HFFc6 (cell line): ENCODE data around the gene FBXO41. TPM values are rescaled to one million over a fixed set of nuclear protein-coding genes. Genes with fewer than 3 reads are reported as not detected.

Source experiments
- DNase-seq: peaks from one replicate; pipeline ENCODE4 v3.0.0-alpha.2; 2018
- H3K27ac Mint-ChIP-seq: 2 replicates; pipeline ENCODE4 v1.8.0; 2020; ENCODE audit warnings: mild to moderate bottlenecking, mixed read lengths
- H3K27me3 Mint-ChIP-seq: 2 replicates; pipeline ENCODE4 v1.8.0; 2021; ENCODE audit warnings: mild to moderate bottlenecking, moderate library complexity, mixed read lengths; ENCODE audit not compliant: insufficient read depth
- H3K36me3 Mint-ChIP-seq: 2 replicates; pipeline ENCODE4 v1.8.0; 2021; ENCODE audit warnings: low read depth, mixed read lengths
- H3K4me1 Mint-ChIP-seq: 2 replicates; pipeline ENCODE4 v1.8.0; 2020; ENCODE audit warnings: low read depth, mixed read lengths
- H3K4me3 Mint-ChIP-seq: 2 replicates; pipeline ENCODE4 v1.8.0; 2020; ENCODE audit warnings: mild to moderate bottlenecking, moderate library complexity, mixed read lengths
- H3K9me3 Mint-ChIP-seq: 2 replicates; pipeline ENCODE4 v1.8.0; 2020; ENCODE audit warnings: mild to moderate bottlenecking, mixed read lengths
- total RNA-seq, 6 experiments: library from RNA; stranded (reverse); fragmentation: NEBNext Ultra II Directional; extraction: Animal tissue kit (Norgen Biotek cat#: 25700); gene quantifications; 2 replicates in 1 of 6; 3 replicates in 5 of 6; pipeline ENCODE4 v1.2.3, GENCODE V29; 2021
- TF ChIP-seq, protein P1 (sequence below): fragments of 200-600 bp; sonication (generic); IDR thresholded peaks from 2 replicates; pipeline ENCODE4 v1.5.0; 2021; ENCODE audit warnings: antibody characterized with exemption, mild to moderate bottlenecking

The FBXO41 gene
- total RNA-seq, 6 experiments from 2014 or later, result 0.80 to 1.7 (median 1.4) TPM

DNA sequence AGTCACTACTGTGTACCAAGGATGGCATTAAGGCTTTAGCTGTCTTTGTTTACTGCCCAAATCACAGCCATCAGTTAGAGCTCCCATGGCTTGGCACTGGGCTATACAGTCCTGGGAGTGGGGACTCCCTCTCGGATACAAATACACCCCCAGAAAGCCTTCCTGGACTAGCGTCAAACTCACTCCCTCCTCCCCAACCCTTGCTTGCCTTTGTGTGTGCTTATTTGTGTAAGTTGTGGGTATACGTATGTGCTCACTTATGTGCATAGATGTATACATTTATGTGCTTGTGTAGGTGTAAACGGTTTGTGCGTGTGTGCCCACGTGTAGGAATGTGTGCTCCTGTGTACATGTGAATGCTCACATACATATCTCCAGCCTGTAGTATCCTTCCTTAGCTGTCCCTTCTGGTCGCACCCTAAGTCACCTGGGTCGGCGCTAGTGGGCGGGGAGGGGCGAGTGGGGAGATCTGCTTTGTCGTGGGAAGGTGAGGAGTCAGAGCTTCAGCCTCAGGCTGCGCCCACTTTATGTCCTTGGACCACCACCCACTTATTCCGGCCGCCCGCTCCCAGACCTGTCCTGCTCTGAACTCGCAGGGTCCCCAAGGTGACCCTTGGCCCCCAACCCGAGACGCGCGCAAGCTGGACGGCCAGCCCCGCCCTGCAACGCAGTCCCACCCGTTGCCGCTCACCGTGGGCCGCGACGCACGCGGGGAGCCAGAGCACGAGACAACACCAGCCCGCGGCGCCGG is 51.7 kb downstream of the FBXO41 start:
- Mint-ChIP-seq H3K4me3 (peak overlapping the region; percentile 100), H3K36me3 (peaks cover 14% of the 10 kb centered on the region), H3K27ac (peak overlapping the region; percentile 96), H3K4me1 (peaks cover 29% of the 10 kb centered on the region), H3K9me3 (no peaks in the 10 kb centered on the region), H3K27me3 (peaks cover 3% of the 10 kb centered on the region; the same call in 1 of the 2 replicates)
- DNase-seq, result no peak
- TF ChIP-seq, protein P1, sequence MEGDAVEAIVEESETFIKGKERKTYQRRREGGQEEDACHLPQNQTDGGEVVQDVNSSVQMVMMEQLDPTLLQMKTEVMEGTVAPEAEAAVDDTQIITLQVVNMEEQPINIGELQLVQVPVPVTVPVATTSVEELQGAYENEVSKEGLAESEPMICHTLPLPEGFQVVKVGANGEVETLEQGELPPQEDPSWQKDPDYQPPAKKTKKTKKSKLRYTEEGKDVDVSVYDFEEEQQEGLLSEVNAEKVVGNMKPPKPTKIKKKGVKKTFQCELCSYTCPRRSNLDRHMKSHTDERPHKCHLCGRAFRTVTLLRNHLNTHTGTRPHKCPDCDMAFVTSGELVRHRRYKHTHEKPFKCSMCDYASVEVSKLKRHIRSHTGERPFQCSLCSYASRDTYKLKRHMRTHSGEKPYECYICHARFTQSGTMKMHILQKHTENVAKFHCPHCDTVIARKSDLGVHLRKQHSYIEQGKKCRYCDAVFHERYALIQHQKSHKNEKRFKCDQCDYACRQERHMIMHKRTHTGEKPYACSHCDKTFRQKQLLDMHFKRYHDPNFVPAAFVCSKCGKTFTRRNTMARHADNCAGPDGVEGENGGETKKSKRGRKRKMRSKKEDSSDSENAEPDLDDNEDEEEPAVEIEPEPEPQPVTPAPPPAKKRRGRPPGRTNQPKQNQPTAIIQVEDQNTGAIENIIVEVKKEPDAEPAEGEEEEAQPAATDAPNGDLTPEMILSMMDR, result no peak

DNA sequence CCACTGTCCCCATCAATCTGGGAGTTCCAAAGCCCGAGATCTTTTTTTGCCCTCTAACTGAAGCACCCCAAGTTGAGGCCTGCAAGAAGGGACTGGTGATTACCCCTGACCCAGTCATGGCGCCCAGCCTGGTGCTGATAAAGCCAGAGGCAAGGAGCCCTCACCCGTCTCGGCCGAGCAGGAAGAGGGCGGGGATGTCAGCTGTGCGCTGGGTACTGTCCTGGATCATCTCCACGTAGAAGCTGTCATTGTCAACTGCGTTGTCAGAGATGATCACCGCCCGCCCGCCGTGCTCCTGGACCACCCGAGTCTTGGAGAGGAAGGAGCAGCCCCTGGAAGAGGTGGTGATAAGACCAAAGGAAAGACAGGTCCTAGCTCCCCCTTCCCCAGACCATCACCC is 55.6 kb downstream of the FBXO41 start:
- H3K4me1 Mint-ChIP-seq, result peaks cover 6% of the 10 kb centered on the region
- H3K36me3 Mint-ChIP-seq, result no peaks in the 10 kb centered on the region
- DNase-seq, result no peak
- H3K27ac Mint-ChIP-seq, result no peak overlapping the region
- no peak overlapping the region for H3K4me3 Mint-ChIP-seq
- TF ChIP-seq, protein P1, result no peak
- H3K9me3 Mint-ChIP-seq, result no peaks in the 10 kb centered on the region
- peaks cover 3% of the 10 kb centered on the region; the same call in 1 of the 2 replicates for H3K27me3 Mint-ChIP-seq

GRCh38 chr2:73227086-73227485 is 57.2 kb downstream of the FBXO41 start:
- no peaks in the 10 kb centered on the region for H3K9me3 Mint-ChIP-seq
- no peak overlapping the region for H3K4me3 Mint-ChIP-seq
- H3K4me1 Mint-ChIP-seq, result no peaks in the 10 kb centered on the region

GRCh38 chr2:73225513-73226360 is 58.5 kb downstream of the FBXO41 start:
- TF ChIP-seq, protein P1, result no peak

More at GRCh38 chr2:73227086-73227485, 57.2 kb downstream of the FBXO41 start:
- Mint-ChIP-seq H3K36me3 (peaks cover 3% of the 10 kb centered on the region; the same call in 1 of the 2 replicates), H3K27ac (no peak overlapping the region), H3K27me3 (peaks cover 3% of the 10 kb centered on the region; the same call in 1 of the 2 replicates)
- DNase-seq, result no peak
- TF ChIP-seq, protein P1, result no peak

GRCh38 chr2:73223821-73224220 is 60.5 kb downstream of the FBXO41 start:
- Mint-ChIP-seq H3K27me3 (peaks cover 2% of the 10 kb centered on the region; the same call in 1 of the 2 replicates), H3K27ac (no peak overlapping the region), H3K36me3 (peaks cover 11% of the 10 kb centered on the region), H3K4me1 (peaks cover 3% of the 10 kb centered on the region; the same call in 1 of the 2 replicates), H3K9me3 (no peaks in the 10 kb centered on the region), H3K4me3 (no peak overlapping the region)
- TF ChIP-seq, protein P1, result no peak
- DNase-seq, result no peak

More at GRCh38 chr2:73225513-73226360, 58.5 kb downstream of the FBXO41 start:
- H3K27me3 Mint-ChIP-seq, result peaks cover 3% of the 10 kb centered on the region; the same call in 1 of the 2 replicates
- peaks cover 11% of the 10 kb centered on the region for H3K36me3 Mint-ChIP-seq
- H3K9me3 Mint-ChIP-seq, result no peaks in the 10 kb centered on the region
- no peak for DNase-seq
- no peaks in the 10 kb centered on the region for H3K4me1 Mint-ChIP-seq
- H3K27ac Mint-ChIP-seq, result no peak overlapping the region
- no peak overlapping the region for H3K4me3 Mint-ChIP-seq
